ENCODE data around the gene NTNG1.

NTNG1 gene

GRCh38 chr1:107524301-107524700 lies 383.5 kb downstream of the NTNG1 start:
- peak; percentile 13 to 28 (median 23) for DNase-seq

DNA sequence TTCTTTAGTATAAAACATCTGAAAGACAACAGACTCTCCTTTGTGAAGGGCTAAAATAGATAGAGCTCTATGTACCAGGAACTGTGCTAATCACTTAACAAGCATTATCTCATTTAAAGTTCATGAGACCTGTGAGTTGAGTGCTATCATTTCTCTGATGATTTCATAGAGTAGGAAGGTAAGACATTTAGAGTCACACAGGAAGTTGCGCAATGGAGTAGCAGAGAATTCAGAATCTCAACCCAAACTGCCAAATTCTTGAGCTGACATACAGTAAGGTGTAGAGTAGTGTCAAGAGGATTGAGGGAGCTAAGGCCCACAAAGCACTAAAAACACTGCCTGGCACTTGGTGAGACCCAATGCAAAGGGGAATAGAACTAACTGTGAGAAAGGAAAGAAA lies 384.3 kb downstream of the NTNG1 start:
- DNase-seq = no peak

GRCh38 chr1:107525961-107526360 lies 385.1 kb downstream of the NTNG1 start:
- DNase-seq = no peak

DNA sequence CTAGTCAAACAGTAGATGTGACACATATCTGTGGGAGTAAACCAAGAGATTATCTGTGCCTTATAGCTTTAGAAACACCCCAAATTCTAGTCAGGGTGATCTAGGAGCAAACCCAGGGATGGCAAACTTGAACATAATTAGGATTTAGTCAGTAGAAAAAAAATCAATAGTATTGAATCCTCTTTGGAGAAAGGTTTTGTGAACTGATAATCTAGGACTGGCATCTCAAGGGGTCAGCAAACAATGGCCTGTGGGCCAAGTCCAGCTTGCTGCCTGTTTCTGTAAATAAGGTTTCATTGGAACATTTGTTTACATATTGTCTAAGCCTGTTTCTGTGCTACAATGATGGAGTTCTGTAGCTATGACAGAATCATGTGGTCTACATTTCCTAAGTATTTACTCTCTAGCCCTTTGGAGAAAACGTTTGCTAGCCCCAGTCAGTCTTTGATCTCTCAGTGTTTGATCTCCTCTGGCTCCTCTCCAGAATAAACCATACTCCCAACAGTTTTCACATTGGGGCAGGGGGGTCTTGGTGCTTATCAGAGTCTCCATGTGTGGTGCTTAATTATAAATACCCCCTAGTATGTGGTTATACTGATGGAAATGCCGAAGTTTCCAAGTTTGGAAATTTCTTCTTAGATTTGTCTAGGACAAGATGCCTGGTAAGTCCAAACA lies 385.8 kb downstream of the NTNG1 start:
- no peak for DNase-seq

DNA sequence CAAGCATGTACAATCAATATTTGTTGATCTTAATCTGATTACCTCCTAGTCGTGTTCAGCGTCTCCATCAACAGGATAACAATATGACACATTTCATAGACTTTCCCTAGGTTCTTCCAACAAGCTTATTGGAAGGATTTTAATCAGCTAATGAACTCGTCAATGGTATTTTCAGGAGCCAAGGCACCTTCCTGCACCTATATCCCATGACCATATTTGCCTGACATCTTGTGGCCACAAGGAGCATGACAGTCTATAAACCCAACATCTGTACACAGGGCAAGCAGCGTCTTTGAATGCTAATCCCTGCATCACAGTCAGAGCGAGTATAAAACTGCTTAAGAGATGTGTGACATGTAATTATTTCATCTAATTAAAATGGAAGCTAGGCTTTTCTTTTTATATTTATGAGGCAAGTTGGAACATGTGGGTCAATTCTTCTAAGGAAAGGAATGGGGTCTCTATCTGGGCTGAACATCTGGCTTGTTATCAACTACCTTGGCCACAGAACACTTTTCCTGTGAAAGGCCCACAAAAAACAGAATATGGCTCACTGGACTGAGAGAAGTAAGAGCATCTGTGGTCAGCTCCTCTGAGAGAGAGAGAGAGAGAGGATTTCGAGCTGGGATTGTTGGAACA lies 388.8 kb downstream of the NTNG1 start:
- DNase-seq = peak; percentile 38 to 62 (median 45)

DNA sequence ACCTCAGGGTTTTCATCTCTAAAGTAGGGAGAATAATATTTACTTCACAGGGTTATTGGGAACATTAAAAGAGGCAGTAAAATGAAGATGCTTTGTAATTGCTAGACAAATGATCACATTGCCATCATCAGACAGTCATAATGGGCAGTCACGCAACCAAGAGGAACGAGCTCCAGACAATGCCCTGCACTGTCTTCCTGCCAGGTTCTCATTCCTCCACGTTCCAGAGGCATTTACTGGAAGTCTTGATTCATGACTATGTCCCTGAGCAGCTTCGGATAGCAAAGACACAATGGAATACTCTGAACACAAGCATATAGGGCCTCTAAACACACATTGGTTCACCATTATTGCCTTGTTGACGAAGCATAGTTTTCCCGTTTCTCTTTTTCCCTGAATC lies 389.7 kb downstream of the NTNG1 start:
- no peak for DNase-seq

DNA sequence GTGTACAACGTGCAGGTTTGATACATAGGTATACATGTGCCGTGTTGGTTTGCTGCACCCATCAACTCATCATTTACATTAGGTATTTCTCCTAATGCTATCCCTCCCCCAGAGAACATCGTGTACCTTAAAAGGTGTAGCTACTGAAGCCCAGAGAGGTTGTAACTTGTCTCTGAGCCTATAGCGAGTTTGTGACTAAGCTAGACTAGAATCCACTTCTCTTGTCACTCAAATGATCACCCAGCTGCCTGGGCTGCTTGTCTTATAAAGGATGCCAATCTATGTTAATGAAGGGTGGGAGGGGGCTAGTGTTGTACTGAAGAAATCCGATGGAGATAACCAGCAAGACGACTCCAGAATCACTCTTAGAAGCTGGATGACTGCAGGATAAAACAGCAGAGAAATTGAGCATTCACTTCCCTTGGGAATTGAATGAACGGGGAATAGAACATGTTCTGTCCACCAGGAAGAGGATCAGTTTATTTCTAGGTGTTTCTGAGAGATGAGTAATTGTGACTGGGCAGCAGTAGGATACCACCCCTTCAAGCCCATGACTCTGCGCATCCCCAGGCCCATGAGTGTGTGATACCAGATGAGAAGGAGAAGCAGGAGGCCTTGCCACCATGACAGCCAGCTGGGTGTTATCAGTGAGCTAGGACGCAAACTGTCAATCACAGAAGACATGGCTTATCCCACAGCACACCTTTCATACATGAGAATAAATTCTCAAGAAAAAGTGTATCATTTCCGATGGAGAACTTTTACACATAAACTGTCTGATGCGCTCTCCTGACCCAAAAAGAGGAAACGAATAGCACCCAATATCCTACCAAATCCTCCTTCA lies 390.4 kb downstream of the NTNG1 start:
- DNase-seq = no peak

GRCh38 chr1:107532318-107532717 lies 391.5 kb downstream of the NTNG1 start:
- no peak for DNase-seq
